A549 (cell line): ENCODE measurements around the gene ST3GAL5. TPM values are rescaled to one million over a fixed set of nuclear protein-coding genes. Genes with fewer than 3 reads are reported as not detected.

Experiments
- ATAC-seq, 2 experiments: fragments of 200-7000 bp in 1 of 2; fragments of >200 bp in 1 of 2; cut with Nextera tagmentation in 1 of 2; cut with Tn5 transposase in 1 of 2; 3 replicates each; pipeline versions ENCODE4 v1.8.0 to v1.9.1; 2018 to 2020; ENCODE audit warnings: mild to moderate bottlenecking in 1 of 2, moderate library complexity in 1 of 2
- CTCF ChIA-PET: fragments of 300-600 bp; sonication (Branson Sonifier 250); formaldehyde crosslinking; extraction: SDS; loops from one replicate; lab custom pipeline; 2021; ENCODE audit warnings: antibody characterized with exemption, inconsistent platforms; lab: Yijun Ruan, JAX
- POLR2A ChIA-PET: fragments of 350-600 bp; formaldehyde crosslinking; extraction: SDS; loops from one replicate; lab custom pipeline; 2021; ENCODE audit warnings: antibody characterized with exemption, inconsistent platforms; lab: Yijun Ruan, JAX
- DNase-seq, 2 experiments: peaks; one replicate each; pipeline versions ENCODE4 v3.0.0 to v3.0.0-alpha.2; 2011 to 2016; ENCODE audit warnings: low read depth in 1 of 2, low spot score in 1 of 2
- FAIRE-seq: peaks from 2 replicates; lab custom pipeline; 2011; peaks lifted over from hg19 to GRCh38; lab: Jason Lieb, UNC
- H3K27ac ChIP-seq, 2 experiments: fragments of >200 bp; sonication (Bioruptor Twin); formaldehyde crosslinking; 3 replicates each; pipeline ENCODE4 v1.5.1; 2016 to 2017
- H3K4me1 ChIP-seq: fragments of >200 bp; sonication (Bioruptor Twin); formaldehyde crosslinking; 3 replicates; pipeline ENCODE4 v1.6.1; 2016
- H3K4me2 ChIP-seq: fragments of >200 bp; sonication (Bioruptor Twin); formaldehyde crosslinking; 3 replicates; pipeline ENCODE4 v1.6.1; 2016
- H3K4me3 ChIP-seq: fragments of >200 bp; sonication (Bioruptor Twin); formaldehyde crosslinking; 3 replicates; pipeline ENCODE4 v1.5.1; 2016
- H3K9me3 ChIP-seq: fragments of >200 bp; sonication (Bioruptor Twin); formaldehyde crosslinking; 3 replicates; pipeline ENCODE4 v1.6.1; 2016
- BHLHE40 ChIP-seq: IDR thresholded peaks from 2 replicates; pipeline ENCODE4 v1.6.1; 2012; ENCODE audit warnings: low read depth, low read length, inconsistent platforms
- CBX2 ChIP-seq: fragments of 200-600 bp; sonication (generic); IDR thresholded peaks from 2 replicates; pipeline ENCODE4 v1.6.1; 2016; ENCODE audit warnings: low read depth, mild to moderate bottlenecking, borderline replicate concordance
- CEBPB ChIP-seq, 2 experiments: fragments of >200 bp in 1 of 2; sonication (Bioruptor Twin) in 1 of 2; formaldehyde crosslinking in 1 of 2; IDR thresholded peaks; 2 replicates each; pipeline ENCODE4 v1.6.1; 2012 to 2016
- EHF ChIP-seq: fragments of 250-450 bp; sonication (Bioruptor Pico); IDR thresholded peaks from 2 replicates; pipeline ENCODE4 v1.5.0; 2020; ENCODE audit warnings: mild to moderate bottlenecking
- EHMT2 ChIP-seq: fragments of 200-600 bp; sonication (generic); IDR thresholded peaks from 2 replicates; pipeline ENCODE4 v1.6.1; 2016; ENCODE audit warnings: antibody characterized with exemption, low read depth, mild to moderate bottlenecking, moderate library complexity
- EP300 ChIP-seq, 2 experiments: fragments of >200 bp; sonication (Bioruptor Twin); formaldehyde crosslinking; IDR thresholded peaks; 2 replicates in 1 of 2; 3 replicates in 1 of 2; pipeline ENCODE4 v1.6.1; 2016 to 2017
- FOSL2 ChIP-seq, 2 experiments: fragments of 450-650 bp in 1 of 2; fragments of >200 bp in 1 of 2; sonication (Bioruptor Twin) in 1 of 2; formaldehyde crosslinking; IDR thresholded peaks; 2 replicates each; pipeline versions ENCODE4 v1.5.0 to v1.6.1; 2016 to 2020; ENCODE audit warnings: mild to moderate bottlenecking in 1 of 2, moderate library complexity in 1 of 2
- FOXS1 ChIP-seq: fragments of 250-450 bp; sonication (Bioruptor Pico); IDR thresholded peaks from 2 replicates; pipeline ENCODE4 v1.5.0; 2020; ENCODE audit warnings: mild to moderate bottlenecking, moderate library complexity
- HES2 ChIP-seq: fragments of >200 bp; sonication (Bioruptor Twin); formaldehyde crosslinking; IDR thresholded peaks from 2 replicates; pipeline ENCODE4 v1.6.1; 2016
- HOXA7 ChIP-seq: fragments of 250-450 bp; sonication (Bioruptor Pico); IDR thresholded peaks from 2 replicates; pipeline ENCODE4 v1.5.0; 2020; ENCODE audit warnings: mild to moderate bottlenecking, moderate library complexity
- JUN ChIP-seq, 2 experiments: fragments of >200 bp; sonication (Bioruptor Twin); formaldehyde crosslinking; IDR thresholded peaks; 2 replicates in 1 of 2; 3 replicates in 1 of 2; pipeline ENCODE4 v1.6.1; 2016 to 2017
- KDM1A ChIP-seq: fragments of 200-600 bp; sonication (generic); IDR thresholded peaks from 2 replicates; pipeline ENCODE4 v1.6.1; 2016; ENCODE audit warnings: low read depth, mild to moderate bottlenecking
- KDM5A ChIP-seq: fragments of 200-600 bp; sonication (generic); IDR thresholded peaks from 2 replicates; pipeline ENCODE4 v1.6.1; 2016; ENCODE audit warnings: antibody characterized with exemption, mild to moderate bottlenecking
- MAZ ChIP-seq: fragments of 150-350 bp; IDR thresholded peaks from 2 replicates; pipeline ENCODE4 v1.6.1; 2014; ENCODE audit warnings: antibody characterized with exemption, low read depth, low read length, borderline replicate concordance
- MYC ChIP-seq: IDR thresholded peaks from 2 replicates; pipeline ENCODE4 v1.6.1; 2012; ENCODE audit warnings: mild to moderate bottlenecking, inconsistent platforms, low read length, improper control_type of control experiment, borderline replicate concordance
- POLR2AphosphoS2 ChIP-seq: conservative IDR thresholded peaks from 2 replicates; pipeline ENCODE4 v1.6.1; 2012; ENCODE audit warnings: low read length, improper control_type of control experiment, inconsistent platforms
- RFX5 ChIP-seq: fragments of 450-650 bp; IDR thresholded peaks from 2 replicates; pipeline ENCODE4 v1.7.1; 2014; ENCODE audit warnings: antibody characterized with exemption, mild to moderate bottlenecking, moderate library complexity
- RNF2 ChIP-seq: fragments of 200-600 bp; sonication (generic); IDR thresholded peaks from 2 replicates; pipeline ENCODE4 v1.6.1; 2016; ENCODE audit warnings: low read depth, mild to moderate bottlenecking, antibody characterized with exemption, moderate library complexity, borderline replicate concordance
- SMC3 ChIP-seq: fragments of >200 bp; sonication (Bioruptor Twin); formaldehyde crosslinking; IDR thresholded peaks from 3 replicates; pipeline ENCODE4 v1.6.1; 2018; ENCODE audit warnings: inconsistent platforms
- TFCP2L1 ChIP-seq: fragments of 250-450 bp; sonication (Bioruptor Pico); IDR thresholded peaks from 2 replicates; pipeline ENCODE4 v1.5.0; 2021; ENCODE audit warnings: mild to moderate bottlenecking
- TP53 ChIP-seq: fragments of 250-450 bp; sonication (Bioruptor Pico); IDR thresholded peaks from 2 replicates; pipeline ENCODE4 v1.5.0; 2021; ENCODE audit warnings: mild to moderate bottlenecking, moderate library complexity
- ZC3H11A ChIP-seq: fragments of 450-650 bp; IDR thresholded peaks from 2 replicates; pipeline ENCODE4 v1.6.1; 2014; ENCODE audit warnings: antibody characterized with exemption, mild to moderate bottlenecking
- ZSCAN20 ChIP-seq: fragments of 250-450 bp; sonication (Bioruptor Pico); IDR thresholded peaks from 2 replicates; pipeline ENCODE4 v1.8.0; 2022; ENCODE audit warnings: mild to moderate bottlenecking, moderate library complexity
- WGBS: methylation state at CpG from one replicate; pipeline ENCODE4 v1.1.6; 2017; ENCODE audit errors: missing lambda C conversion rate; 5-methylcytosine and 5-hydroxymethylcytosine counted together
- polyA minus RNA-seq: library from RNA; depleted of rRNA, polyadenylated mRNA; stranded (reverse); fragments of >200 nt; gene quantifications from 2 replicates; pipeline ENCODE4 v1.2.3, GENCODE V29; 2011; rRNA and poly(A)+ RNA removed
- polyA plus RNA-seq, 4 experiments: library from polyadenylated mRNA; depleted of rRNA in 3 of 4; stranded (reverse); fragments of >200 nt; fragmentation: RNase III in 1 of 4; extraction: RNeasy Plus Mini Kit Qiagen cat#74134 plus additional on column Dnase treatment in 1 of 4; gene quantifications; 2 replicates in 3 of 4; 3 replicates in 1 of 4; pipeline ENCODE4 v1.2.3, GENCODE V29; 2011 to 2017
- TF ChIP-seq, protein P1 (sequence below): fragments of >200 bp; sonication (Bioruptor Twin); formaldehyde crosslinking; IDR thresholded peaks from 3 replicates; pipeline ENCODE4 v1.6.1; 2016
- TF ChIP-seq, protein P2 (sequence below): fragments of 200-600 bp; sonication (generic); IDR thresholded peaks from 2 replicates; pipeline ENCODE4 v1.6.1; 2016; ENCODE audit warnings: antibody characterized with exemption, mild to moderate bottlenecking, moderate library complexity
- TF ChIP-seq, protein P3 (sequence below): IDR thresholded peaks from 2 replicates; pipeline ENCODE4 v1.6.1; 2012
- TF ChIP-seq, protein P4 (sequence below): IDR thresholded peaks from 2 replicates; pipeline ENCODE4 v1.6.1; 2012; ENCODE audit warnings: low read depth, borderline replicate concordance
- TF ChIP-seq, protein P5 (sequence below): fragments of 250-450 bp; sonication (Bioruptor Pico); IDR thresholded peaks from 2 replicates; pipeline ENCODE4 v1.5.0; 2021; ENCODE audit warnings: mild to moderate bottlenecking, moderate library complexity, borderline replicate concordance

The ST3GAL5 gene
- 115 and 119 TPM in 2 replicates for polyA plus RNA-seq (2011; rRNA removed)
- 48.7 and 50.3 TPM in 2 replicates for polyA plus RNA-seq (2012; cell fraction: cytosol; rRNA removed)
- 37.9 and 52.9 TPM in 2 replicates for polyA plus RNA-seq (2012; cell fraction: nucleus; rRNA removed)
- 34.1 to 36.9 TPM (median 35.9 TPM) in 3 replicates for polyA plus RNA-seq (2017; fragmentation: RNase III; extraction: RNeasy Plus Mini Kit Qiagen cat#74134 plus additional on column Dnase treatment)
- polyA minus RNA-seq = 59.3 and 67.7 TPM in 2 replicates

- Histone ChIP-seq H3K9me3 (no peaks in the 10 kb centered on the region), H3K27ac (peak within 1 kb of the TSS; percentile 88 to 97), H3K4me1 (peaks cover 67% of the 10 kb centered on the region), H3K4me3 (peak within 1 kb of the TSS; percentile 77), H3K4me2 (peak within 1 kb of the TSS; percentile 94)
- DNase-seq (peak; percentile 81 to 92), FAIRE-seq (no peak), ATAC-seq (peak; percentile 74 to 84)
- 1% methylated on average over 38 of the region's 94 CpGs for WGBS
- ChIA-PET POLR2A (interaction anchor here (0.6 to 3.1 kb wide), 6 partner anchors 48 to 261 kb away, joined by 3 to 22 read pairs (median 4); partner anchors contain the start of genes POLR1A and PTCD3), CTCF (interaction anchor here (0.6 to 12.8 kb wide), 80 partner anchors 8 to 311 kb away, joined by 3 to 238 read pairs (median 6); partner anchors contain the start of genes POLR1A and PTCD3)
- no peak for TF ChIP-seq TP53 (CRISPR knock-in tag)
- peak; percentile 95 for TF ChIP-seq MAZ
- no peak for TF ChIP-seq RFX5
- no peak for TF ChIP-seq EHMT2
- TF ChIP-seq, protein P1, sequence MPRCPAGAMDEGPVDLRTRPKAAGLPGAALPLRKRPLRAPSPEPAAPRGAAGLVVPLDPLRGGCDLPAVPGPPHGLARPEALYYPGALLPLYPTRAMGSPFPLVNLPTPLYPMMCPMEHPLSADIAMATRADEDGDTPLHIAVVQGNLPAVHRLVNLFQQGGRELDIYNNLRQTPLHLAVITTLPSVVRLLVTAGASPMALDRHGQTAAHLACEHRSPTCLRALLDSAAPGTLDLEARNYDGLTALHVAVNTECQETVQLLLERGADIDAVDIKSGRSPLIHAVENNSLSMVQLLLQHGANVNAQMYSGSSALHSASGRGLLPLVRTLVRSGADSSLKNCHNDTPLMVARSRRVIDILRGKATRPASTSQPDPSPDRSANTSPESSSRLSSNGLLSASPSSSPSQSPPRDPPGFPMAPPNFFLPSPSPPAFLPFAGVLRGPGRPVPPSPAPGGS = 0 out of 3 replicates have a peak, but pooled peaks have one; percentile 36
- TF ChIP-seq EP300 (IDR thresholded peaks at IDR 0.05) = peak in 1 of 2 experiments; percentile 28; a peak in 1 of 5 replicates
- TF ChIP-seq, protein P2, sequence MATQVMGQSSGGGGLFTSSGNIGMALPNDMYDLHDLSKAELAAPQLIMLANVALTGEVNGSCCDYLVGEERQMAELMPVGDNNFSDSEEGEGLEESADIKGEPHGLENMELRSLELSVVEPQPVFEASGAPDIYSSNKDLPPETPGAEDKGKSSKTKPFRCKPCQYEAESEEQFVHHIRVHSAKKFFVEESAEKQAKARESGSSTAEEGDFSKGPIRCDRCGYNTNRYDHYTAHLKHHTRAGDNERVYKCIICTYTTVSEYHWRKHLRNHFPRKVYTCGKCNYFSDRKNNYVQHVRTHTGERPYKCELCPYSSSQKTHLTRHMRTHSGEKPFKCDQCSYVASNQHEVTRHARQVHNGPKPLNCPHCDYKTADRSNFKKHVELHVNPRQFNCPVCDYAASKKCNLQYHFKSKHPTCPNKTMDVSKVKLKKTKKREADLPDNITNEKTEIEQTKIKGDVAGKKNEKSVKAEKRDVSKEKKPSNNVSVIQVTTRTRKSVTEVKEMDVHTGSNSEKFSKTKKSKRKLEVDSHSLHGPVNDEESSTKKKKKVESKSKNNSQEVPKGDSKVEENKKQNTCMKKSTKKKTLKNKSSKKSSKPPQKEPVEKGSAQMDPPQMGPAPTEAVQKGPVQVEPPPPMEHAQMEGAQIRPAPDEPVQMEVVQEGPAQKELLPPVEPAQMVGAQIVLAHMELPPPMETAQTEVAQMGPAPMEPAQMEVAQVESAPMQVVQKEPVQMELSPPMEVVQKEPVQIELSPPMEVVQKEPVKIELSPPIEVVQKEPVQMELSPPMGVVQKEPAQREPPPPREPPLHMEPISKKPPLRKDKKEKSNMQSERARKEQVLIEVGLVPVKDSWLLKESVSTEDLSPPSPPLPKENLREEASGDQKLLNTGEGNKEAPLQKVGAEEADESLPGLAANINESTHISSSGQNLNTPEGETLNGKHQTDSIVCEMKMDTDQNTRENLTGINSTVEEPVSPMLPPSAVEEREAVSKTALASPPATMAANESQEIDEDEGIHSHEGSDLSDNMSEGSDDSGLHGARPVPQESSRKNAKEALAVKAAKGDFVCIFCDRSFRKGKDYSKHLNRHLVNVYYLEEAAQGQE = no peak
- no peak for TF ChIP-seq EHF (CRISPR knock-in tag)
- TF ChIP-seq, protein P3, sequence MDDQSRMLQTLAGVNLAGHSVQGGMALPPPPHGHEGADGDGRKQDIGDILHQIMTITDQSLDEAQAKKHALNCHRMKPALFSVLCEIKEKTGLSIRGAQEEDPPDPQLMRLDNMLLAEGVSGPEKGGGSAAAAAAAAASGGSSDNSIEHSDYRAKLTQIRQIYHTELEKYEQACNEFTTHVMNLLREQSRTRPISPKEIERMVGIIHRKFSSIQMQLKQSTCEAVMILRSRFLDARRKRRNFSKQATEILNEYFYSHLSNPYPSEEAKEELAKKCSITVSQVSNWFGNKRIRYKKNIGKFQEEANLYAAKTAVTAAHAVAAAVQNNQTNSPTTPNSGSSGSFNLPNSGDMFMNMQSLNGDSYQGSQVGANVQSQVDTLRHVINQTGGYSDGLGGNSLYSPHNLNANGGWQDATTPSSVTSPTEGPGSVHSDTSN = no peak
- TF ChIP-seq POLR2AphosphoS2 = no peak
- TF ChIP-seq ZC3H11A = no peak
- TF ChIP-seq MYC = peak; percentile 64; the same call in 1 of the 2 replicates
- peak; percentile 51 to 77; a peak in 4 of 5 replicates for TF ChIP-seq JUN (IDR thresholded peaks at IDR 0.05)
- no peak for TF ChIP-seq FOXS1
- no peak for TF ChIP-seq BHLHE40
- TF ChIP-seq ZSCAN20 (CRISPR knock-in tag) = no peak
- no peak for TF ChIP-seq HOXA7 (CRISPR knock-in tag)
- no peak for TF ChIP-seq KDM1A
- no peak for TF ChIP-seq CBX2
- no peak for TF ChIP-seq RNF2
- TF ChIP-seq CEBPB (IDR thresholded peaks at IDR 0.05) = no peak; a peak in 2 of 4 replicates
- peak; percentile 87 for TF ChIP-seq SMC3
- TF ChIP-seq HES2 = no peak
- no peak for TF ChIP-seq TFCP2L1 (CRISPR knock-in tag)
- TF ChIP-seq, protein P4, sequence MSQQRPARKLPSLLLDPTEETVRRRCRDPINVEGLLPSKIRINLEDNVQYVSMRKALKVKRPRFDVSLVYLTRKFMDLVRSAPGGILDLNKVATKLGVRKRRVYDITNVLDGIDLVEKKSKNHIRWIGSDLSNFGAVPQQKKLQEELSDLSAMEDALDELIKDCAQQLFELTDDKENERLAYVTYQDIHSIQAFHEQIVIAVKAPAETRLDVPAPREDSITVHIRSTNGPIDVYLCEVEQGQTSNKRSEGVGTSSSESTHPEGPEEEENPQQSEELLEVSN = no peak
- TF ChIP-seq, protein P5, sequence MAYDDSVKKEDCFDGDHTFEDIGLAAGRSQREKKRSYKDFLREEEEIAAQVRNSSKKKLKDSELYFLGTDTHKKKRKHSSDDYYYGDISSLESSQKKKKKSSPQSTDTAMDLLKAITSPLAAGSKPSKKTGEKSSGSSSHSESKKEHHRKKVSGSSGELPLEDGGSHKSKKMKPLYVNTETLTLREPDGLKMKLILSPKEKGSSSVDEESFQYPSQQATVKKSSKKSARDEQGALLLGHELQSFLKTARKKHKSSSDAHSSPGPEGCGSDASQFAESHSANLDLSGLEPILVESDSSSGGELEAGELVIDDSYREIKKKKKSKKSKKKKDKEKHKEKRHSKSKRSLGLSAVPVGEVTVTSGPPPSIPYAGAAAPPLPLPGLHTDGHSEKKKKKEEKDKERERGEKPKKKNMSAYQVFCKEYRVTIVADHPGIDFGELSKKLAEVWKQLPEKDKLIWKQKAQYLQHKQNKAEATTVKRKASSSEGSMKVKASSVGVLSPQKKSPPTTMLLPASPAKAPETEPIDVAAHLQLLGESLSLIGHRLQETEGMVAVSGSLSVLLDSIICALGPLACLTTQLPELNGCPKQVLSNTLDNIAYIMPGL (CRISPR knock-in tag) = 0 out of 2 replicates have a peak, but pooled peaks have one; percentile 28
- peak; percentile 59; the same call in 1 of the 2 replicates for TF ChIP-seq KDM5A
- TF ChIP-seq FOSL2 (IDR thresholded peaks at IDR 0.05) = no peak
- peak; percentile 46 for TF ChIP-seq FOSL2 (CRISPR knock-in tag; IDR thresholded peaks at IDR 0.05)
Measured at GRCh38 chr2:85888684-85889626, at the start of gene ST3GAL5. ST3GAL5 (minus strand) TSS chr2:85888990; CDS start chr2:85888905, 85 bp downstream.
